ENCODE results near the gene CALML6.

- TF ChIP-seq CTCF (IDR thresholded peaks at IDR 0.05) (no peak), EP300 (IDR thresholded peaks at IDR 0.05) (no peak), POLR2A (IDR thresholded peaks at IDR 0.05) (no peak)
Measured at GRCh38 chr1:1879942-1880341, 35.1 kb upstream of the CALML6 start.

Data from tibial nerve (tissue), 4 donors.